Esophagus squamous epithelium (tissue), 5 donors: ENCODE data around the gene GLB1L. TPM values are rescaled to one million over a fixed set of nuclear protein-coding genes. Genes with fewer than 3 reads are reported as not detected.

Experiments used
- DNase-seq: peaks from one replicate; lab custom pipeline; 2025; lab: John Stamatoyannopoulos, UW
- H3K27ac ChIP-seq, 4 donors: fragments of 200-600 bp; sonication (generic); one replicate each; pipeline ENCODE4 v1.5.1; 2016 to 2019; ENCODE audit warnings: mild to moderate bottlenecking in 1 of 4
- H3K27me3 ChIP-seq, 4 donors: fragments of 200-600 bp; sonication (generic); 1 replicate in 3 of 4; 2 replicates in 1 of 4; pipeline versions ENCODE4 v1.5.1 to v1.6.0; 2017 to 2021; ENCODE audit warnings: antibody characterized with exemption in 1 of 4
- H3K36me3 ChIP-seq, 3 donors: fragments of 200-600 bp; sonication (generic); one replicate each; pipeline ENCODE4 v1.5.1; 2016 to 2019
- H3K4me1 ChIP-seq, 3 donors: fragments of 200-600 bp; sonication (generic); one replicate each; pipeline ENCODE4 v1.5.1; 2017 to 2019
- H3K4me3 ChIP-seq, 4 donors: fragments of 200-600 bp; sonication (generic); 1 replicate in 3 of 4; 2 replicates in 1 of 4; pipeline ENCODE4 v1.5.1; 2016 to 2019; ENCODE audit warnings: mild to moderate bottlenecking in 2 of 4, moderate library complexity in 1 of 4
- H3K9me3 ChIP-seq, 3 donors: fragments of 200-600 bp; sonication (generic); one replicate each; pipeline ENCODE4 v1.5.1; 2016 to 2019
- POLR2A ChIP-seq, 4 donors: fragments of 450-650 bp; IDR thresholded peaks; one replicate each; pipeline ENCODE4 v1.6.1; 2017; ENCODE audit warnings: antibody characterized with exemption in 4 of 4, mild to moderate bottlenecking in 4 of 4, moderate library complexity in 3 of 4
- WGBS, 2 donors: methylation state at CpG; one replicate each; pipeline ENCODE4 v1.1.5; 2018; 5-methylcytosine and 5-hydroxymethylcytosine counted together
- intact Hi-C: fragments of 100-400 bp; cut with DNase I; formaldehyde crosslinking; loops from one replicate; pipeline ENCODE4 v1.15.0; 2022
- total RNA-seq, 4 donors: library from RNA; depleted of rRNA; stranded (reverse); fragments of >200 nt; gene quantifications; one replicate each; pipeline ENCODE4 v1.1.0, GENCODE V29; 2016
- TF ChIP-seq, protein P1 (sequence below), 6 experiments: fragments of 450-650 bp in 4 of 6; fragments of 200-600 bp in 2 of 6; sonication (generic) in 2 of 6; IDR thresholded peaks; one replicate each; pipeline ENCODE4 v1.5.1; 2016 to 2019; ENCODE audit warnings: antibody characterized with exemption in 6 of 6, mild to moderate bottlenecking in 4 of 6, moderate library complexity in 4 of 6
- donor health status: DM: yes; HTN: yes; CAD: no.

GLB1L gene
- total RNA-seq, 4 donors from 2014 or later, result 1.2 to 2.3 (median 1.7) TPM

DNA sequence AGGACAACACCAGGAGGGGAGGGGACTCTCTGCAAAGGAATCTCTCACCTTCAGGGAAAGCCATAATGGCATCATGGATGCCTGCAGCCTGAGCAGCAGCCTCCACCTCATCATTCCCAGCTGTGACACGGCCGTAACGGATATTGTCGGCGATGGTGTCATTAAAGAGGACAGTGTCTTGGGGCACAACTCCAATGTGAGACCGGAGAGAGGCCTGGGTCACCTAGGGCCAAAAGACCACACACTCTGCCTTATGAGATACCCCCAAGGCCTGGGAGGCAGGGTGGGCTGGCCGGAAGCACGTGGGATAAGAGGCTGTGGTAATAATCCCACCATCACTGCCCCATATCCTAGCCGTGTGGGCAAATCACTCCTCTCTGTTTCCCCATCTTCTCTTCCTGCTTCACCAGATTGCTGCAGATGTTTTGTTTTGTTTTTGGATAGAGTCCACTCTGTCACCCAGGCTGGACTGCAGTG, 34.3 kb downstream of the GLB1L start:
- Histone ChIP-seq H3K36me3 (peaks cover 30 to 79% (median 38%) of the 10 kb centered on the region in 3 donors), H3K27me3 (no peaks in the 10 kb centered on the region), H3K9me3 (no peaks in the 10 kb centered on the region), H3K4me3 (no peak overlapping the region), H3K27ac (no peak overlapping the region), H3K4me1 (peaks cover 12 to 33% (median 14%) of the 10 kb centered on the region in 3 donors)
- 85 to 90% methylated on average over 9 of the region's 9 CpGs for WGBS, 2 donors
- intact Hi-C loops, result loop anchor here (10.0 kb wide), 1 partner anchor 46 kb away; the partner anchor contains the start of gene NHEJ1
- DNase-seq, result no peak
- no peak for TF ChIP-seq POLR2A (IDR thresholded peaks at IDR 0.05)
- TF ChIP-seq, protein P1, sequence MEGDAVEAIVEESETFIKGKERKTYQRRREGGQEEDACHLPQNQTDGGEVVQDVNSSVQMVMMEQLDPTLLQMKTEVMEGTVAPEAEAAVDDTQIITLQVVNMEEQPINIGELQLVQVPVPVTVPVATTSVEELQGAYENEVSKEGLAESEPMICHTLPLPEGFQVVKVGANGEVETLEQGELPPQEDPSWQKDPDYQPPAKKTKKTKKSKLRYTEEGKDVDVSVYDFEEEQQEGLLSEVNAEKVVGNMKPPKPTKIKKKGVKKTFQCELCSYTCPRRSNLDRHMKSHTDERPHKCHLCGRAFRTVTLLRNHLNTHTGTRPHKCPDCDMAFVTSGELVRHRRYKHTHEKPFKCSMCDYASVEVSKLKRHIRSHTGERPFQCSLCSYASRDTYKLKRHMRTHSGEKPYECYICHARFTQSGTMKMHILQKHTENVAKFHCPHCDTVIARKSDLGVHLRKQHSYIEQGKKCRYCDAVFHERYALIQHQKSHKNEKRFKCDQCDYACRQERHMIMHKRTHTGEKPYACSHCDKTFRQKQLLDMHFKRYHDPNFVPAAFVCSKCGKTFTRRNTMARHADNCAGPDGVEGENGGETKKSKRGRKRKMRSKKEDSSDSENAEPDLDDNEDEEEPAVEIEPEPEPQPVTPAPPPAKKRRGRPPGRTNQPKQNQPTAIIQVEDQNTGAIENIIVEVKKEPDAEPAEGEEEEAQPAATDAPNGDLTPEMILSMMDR (IDR thresholded peaks at IDR 0.05), result no peak

DNA sequence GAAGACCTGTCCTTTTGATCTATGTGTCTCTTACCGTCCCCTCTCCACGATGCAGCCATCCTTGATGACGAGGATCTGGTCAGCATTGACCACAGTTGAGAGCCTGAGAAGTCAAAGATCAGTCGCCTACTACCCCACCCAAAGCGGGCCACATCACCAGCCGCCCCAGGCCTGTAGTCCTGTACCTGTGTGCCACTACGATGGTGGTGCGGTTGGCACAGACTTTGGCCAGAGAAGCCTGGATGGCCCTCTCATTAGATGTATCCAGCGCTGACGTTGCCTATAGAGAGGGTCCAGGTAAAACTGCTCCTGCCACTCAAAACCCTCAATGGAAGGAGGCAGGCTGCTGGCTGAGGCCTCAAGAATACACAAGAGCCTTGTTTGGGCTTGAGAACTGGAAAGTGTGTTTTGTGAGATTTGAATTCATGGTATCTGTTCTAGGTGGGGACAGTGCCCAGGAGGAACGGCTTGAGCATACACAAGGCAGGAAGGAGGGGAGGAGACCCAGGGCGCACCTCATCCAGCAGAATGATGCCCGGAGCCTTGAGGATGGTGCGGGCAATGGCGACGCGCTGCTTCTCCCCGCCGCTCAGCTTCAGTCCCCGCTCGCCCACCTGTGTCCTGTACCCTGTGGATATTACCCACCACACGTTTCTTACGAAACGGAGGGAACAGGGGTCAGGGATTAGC, 34.9 kb downstream of the GLB1L start:
- peaks cover 12 to 34% (median 14%) of the 10 kb centered on the region in 3 donors for H3K4me1 ChIP-seq
- no peak for DNase-seq
- TF ChIP-seq, protein P1 (IDR thresholded peaks at IDR 0.05), result no peak
- TF ChIP-seq POLR2A (IDR thresholded peaks at IDR 0.05), result no peak
- H3K9me3 ChIP-seq, result no peaks in the 10 kb centered on the region
- H3K27me3 ChIP-seq, result no peaks in the 10 kb centered on the region
- peaks cover 30 to 73% (median 35%) of the 10 kb centered on the region in 3 donors for H3K36me3 ChIP-seq
- WGBS, 2 donors, result 89 to 94% methylated on average over 16 to 18 of the region's 24 CpGs
- H3K27ac ChIP-seq, result peak overlapping the region in 1 of 4 donors; percentile 21
- intact Hi-C loops, result loop anchor here (10.0 kb wide), 1 partner anchor 46 kb away; the partner anchor contains the start of gene NHEJ1
- H3K4me3 ChIP-seq, result no peak overlapping the region

DNA sequence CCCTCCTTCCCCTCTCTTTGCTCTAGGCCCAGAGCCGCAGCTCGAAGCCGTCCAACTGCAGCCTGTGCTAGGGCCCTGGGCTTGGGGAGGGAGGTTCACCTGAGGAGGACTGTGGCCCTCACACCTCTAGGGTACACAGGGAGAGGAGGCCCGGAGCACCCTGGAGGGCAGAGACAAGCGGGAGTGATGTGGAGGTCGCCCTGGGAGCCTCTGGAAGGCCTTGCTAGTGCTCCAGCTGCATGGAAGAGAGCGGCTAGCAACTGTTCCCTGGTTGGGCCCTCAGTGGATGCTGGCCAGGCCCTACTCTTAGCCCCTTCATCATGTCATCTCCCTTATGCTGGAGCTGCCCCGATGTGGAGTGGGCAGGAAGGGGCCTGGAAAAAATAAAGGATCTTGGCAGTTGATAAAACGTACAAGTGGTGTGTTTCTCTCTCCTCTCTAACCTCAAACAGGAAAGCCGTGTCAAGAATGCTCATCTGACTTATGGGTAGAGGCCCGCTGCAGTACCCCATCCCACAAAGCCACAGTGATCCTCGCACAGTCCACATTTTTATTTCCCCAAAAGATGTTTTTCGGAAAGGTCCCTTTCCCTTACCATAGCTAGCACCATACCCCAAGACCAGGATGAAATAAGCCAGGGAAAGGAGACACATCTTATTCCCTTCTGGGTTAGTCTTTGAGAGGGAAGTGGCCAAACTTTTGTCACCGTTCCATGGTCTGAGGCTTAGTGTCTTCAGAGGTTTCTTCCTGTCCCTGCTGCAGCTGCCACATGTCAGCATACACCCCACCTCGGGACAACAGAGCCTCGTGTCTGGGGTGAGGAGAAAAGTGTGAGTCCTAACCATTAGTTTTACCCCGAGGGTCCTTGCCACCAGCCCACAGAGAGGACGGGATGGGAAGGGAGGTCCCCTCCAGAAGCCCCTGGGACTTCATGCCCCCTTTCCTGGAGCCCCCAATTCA, 35.7 kb downstream of the GLB1L start:
- Histone ChIP-seq H3K36me3 (peaks cover 26 to 65% (median 29%) of the 10 kb centered on the region in 3 donors), H3K27ac (peak overlapping the region in 2 of 4 donors; percentile 21 to 97), H3K27me3 (no peaks in the 10 kb centered on the region), H3K9me3 (no peaks in the 10 kb centered on the region), H3K4me3 (no peak overlapping the region), H3K4me1 (peaks cover 12 to 34% (median 14%) of the 10 kb centered on the region in 3 donors)
- WGBS, 2 donors, result 71 to 79% methylated on average over 8 to 15 of the region's 18 CpGs
- intact Hi-C loops, result loop anchor here (10.0 kb wide), 1 partner anchor 45 kb away; the partner anchor contains the start of gene NHEJ1
- TF ChIP-seq POLR2A (IDR thresholded peaks at IDR 0.05), result no peak
- TF ChIP-seq, protein P1 (IDR thresholded peaks at IDR 0.05), result no peak
- no peak for DNase-seq

DNA sequence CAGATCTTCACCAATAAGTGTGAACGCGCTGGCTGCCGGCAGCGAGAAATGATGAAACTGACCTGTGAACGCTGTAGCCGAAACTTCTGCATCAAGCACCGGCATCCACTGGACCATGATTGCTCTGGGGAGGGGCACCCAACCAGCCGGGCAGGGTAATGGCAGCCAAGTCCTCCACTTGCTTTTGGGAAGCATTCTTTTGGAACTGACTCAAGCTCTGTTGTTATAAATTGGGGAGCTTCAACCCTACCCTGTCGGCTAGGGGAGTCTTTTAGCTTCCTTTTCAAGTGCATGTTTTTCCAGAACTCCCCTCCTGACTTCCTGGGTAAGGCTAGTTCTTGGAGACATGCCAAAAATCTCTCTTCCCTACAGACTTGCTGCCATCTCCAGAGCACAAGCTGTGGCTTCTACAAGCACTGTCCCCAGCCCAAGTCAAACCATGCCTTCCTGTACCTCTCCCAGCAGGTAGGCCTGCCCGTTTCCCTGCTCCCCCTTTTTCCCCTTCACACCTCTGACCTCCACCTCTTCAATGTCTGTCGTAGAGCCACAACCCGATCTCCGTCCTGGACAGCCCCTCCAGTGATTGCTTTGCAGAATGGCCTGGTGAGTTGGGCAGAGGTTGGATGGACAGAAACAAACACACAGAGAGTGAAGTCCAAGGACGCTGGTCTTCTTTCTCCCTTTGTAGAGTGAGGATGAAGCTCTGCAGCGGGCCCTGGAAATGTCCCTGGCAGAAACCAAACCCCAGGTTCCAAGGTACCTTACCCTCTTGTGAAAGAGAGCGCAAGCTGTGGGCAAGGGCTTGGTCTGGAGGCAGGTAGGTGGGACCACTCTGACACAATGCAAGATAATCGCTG, 37.1 kb downstream of the GLB1L start:
- TF ChIP-seq POLR2A (IDR thresholded peaks at IDR 0.05), result no peak
- TF ChIP-seq, protein P1 (IDR thresholded peaks at IDR 0.05), result no peak
- H3K36me3 ChIP-seq, result peaks cover 15 to 50% (median 24%) of the 10 kb centered on the region in 3 donors
- H3K4me3 ChIP-seq, result peak overlapping the region; percentile 70 to 83 (median 73)
- intact Hi-C loops, result no loop called here
- no peak for DNase-seq
- WGBS, 2 donors, result 54 to 62% methylated on average over 15 to 16 of the region's 17 CpGs
- H3K27me3 ChIP-seq, result no peaks in the 10 kb centered on the region
- peaks cover 12 to 34% (median 14%) of the 10 kb centered on the region in 3 donors for H3K4me1 ChIP-seq
- H3K9me3 ChIP-seq, result no peaks in the 10 kb centered on the region
- H3K27ac ChIP-seq, result peak overlapping the region; percentile 93 to 99 (median 97)
